Umbilical cord (tissue), 2 donors: ENCODE measurements around the gene MDN1. TPM values are rescaled to one million over a fixed set of nuclear protein-coding genes. Genes with fewer than 3 reads are reported as not detected.
A peak's percentile ranks its signal among the peaks of the same experiment; 100 is the strongest.
"Not testable (repeated sequence)": the region's sequence is repeated elsewhere in the genome, so short reads cannot be mapped to it uniquely, and the experiment has no call there.

Experiments
- DNase-seq: peaks from one replicate; pipeline ENCODE4 v3.0.0-alpha.2; 2015; ENCODE audit warnings: low spot score
- total RNA-seq: library from RNA; depleted of rRNA; stranded (reverse); fragments of >200 nt; gene quantifications from one replicate; pipeline ENCODE4 v1.2.3, GENCODE V29; 2014; ENCODE audit warnings: low replicate concordance; ENCODE audit not compliant: insufficient read depth

MDN1 gene, protein sequence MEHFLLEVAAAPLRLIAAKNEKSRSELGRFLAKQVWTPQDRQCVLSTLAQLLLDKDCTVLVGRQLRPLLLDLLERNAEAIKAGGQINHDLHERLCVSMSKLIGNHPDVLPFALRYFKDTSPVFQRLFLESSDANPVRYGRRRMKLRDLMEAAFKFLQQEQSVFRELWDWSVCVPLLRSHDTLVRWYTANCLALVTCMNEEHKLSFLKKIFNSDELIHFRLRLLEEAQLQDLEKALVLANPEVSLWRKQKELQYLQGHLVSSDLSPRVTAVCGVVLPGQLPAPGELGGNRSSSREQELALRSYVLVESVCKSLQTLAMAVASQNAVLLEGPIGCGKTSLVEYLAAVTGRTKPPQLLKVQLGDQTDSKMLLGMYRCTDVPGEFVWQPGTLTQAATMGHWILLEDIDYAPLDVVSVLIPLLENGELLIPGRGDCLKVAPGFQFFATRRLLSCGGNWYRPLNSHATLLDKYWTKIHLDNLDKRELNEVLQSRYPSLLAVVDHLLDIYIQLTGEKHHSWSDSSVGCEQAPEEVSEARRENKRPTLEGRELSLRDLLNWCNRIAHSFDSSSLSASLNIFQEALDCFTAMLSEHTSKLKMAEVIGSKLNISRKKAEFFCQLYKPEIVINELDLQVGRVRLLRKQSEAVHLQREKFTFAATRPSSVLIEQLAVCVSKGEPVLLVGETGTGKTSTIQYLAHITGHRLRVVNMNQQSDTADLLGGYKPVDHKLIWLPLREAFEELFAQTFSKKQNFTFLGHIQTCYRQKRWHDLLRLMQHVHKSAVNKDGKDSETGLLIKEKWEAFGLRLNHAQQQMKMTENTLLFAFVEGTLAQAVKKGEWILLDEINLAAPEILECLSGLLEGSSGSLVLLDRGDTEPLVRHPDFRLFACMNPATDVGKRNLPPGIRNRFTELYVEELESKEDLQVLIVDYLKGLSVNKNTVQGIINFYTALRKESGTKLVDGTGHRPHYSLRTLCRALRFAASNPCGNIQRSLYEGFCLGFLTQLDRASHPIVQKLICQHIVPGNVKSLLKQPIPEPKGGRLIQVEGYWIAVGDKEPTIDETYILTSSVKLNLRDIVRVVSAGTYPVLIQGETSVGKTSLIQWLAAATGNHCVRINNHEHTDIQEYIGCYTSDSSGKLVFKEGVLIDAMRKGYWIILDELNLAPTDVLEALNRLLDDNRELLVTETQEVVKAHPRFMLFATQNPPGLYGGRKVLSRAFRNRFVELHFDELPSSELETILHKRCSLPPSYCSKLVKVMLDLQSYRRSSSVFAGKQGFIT (N-terminal part only)
- total RNA-seq = 29.4 TPM

DNA sequence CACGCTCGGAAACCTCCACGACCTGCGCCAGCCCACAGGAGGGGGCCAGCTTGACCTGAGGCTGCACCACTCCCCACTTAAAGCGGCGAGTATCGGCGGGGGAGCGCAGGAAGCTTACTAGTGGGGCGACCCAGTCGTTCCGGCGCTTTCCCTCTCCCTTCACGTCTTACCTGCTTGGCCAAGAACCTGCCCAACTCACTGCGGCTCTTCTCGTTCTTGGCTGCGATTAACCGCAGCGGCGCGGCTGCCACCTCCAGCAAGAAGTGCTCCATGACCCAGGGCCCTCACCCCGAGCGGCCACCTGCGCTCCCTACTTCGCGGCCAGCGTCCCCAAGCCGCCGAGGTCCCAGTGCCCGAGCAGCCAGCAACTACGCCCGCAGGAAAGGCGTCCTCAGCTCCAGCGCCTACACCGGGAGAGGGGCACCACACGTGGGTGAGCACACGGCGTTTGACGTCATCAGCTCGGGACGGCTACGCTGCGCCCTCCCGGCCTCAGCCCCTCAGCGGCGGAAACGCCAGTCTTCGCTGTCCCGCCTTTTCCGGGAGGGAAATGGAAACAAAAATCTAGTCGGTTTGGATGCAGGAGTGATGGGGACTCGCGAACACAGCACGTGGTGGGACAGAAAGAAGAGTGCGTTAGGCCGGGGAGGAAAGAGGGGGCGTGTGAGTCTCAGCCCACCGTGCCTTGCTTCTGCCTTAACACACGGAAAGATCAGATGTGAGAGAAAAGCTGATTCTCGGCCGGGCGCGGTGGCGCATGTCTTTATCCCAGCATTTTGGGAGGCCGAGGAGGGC is at the start of gene MDN1:
Gene MDN1 (minus strand): TSS at position 459 of the 795 bp plus-strand sequence. CDS start 187 bp downstream, at position 272.
- DNase-seq = peak; percentile 97

DNA sequence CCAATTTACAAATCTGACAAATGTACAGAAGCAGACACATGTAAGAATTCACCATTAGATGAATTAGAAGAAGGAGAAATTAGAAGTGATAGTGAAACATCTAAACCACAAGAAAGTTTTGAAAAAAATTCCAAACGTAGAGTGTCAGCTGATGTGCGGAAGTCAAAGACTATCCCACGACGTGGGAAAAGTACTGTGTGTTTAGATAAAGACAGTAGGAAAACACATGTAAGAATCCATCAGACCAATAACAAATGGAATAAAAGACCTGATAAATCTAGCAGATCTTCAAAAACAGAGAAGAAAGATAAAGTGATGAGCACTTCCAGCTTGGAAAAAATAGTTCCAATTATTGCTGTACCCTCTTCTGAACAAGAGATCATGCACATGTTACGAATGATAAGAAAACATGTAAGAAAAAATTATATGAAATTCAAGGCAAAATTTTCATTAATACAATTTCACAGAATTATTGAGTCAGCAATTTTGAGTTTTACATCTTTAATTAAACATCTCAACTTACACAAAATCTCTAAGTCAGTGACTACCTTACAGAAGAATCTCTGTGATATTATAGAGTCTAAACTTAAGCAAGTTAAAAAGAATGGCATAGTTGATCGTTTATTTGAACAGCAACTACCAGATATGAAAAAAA is 46.6 kb upstream of the MDN1 start:
- no peak for DNase-seq

DNA sequence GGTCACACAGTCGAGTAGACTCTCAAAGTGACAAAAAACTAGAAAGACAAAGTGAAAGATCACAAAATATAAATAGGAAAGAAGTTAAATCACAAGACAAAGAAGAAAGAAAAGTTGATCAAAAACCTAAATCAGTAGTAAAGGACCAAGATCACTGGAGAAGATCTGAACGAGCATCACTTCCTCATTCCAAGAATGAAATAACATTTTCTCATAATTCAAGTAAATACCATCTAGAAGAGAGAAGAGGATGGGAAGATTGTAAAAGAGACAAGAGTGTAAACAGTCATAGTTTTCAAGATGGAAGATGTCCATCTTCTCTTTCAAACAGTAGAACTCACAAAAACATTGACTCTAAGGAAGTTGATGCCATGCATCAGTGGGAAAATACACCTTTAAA is 43.1 kb upstream of the MDN1 start:
- DNase-seq = no peak

DNA sequence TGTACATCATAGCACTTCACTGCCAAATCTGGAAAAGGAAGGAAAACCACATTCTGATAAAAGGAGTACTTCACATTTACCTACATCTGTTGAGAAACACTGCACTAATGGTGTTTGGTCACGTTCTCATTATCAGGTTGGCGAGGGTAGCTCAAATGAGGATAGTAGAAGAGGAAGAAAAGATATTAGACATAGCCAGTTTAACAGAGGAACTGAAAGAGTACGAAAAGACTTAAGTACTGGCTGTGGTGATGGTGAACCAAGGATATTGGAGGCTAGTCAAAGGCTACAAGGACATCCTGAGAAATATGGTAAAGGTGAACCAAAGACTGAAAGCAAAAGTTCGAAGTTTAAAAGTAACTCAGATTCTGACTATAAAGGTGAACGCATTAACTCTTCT is 42.7 kb upstream of the MDN1 start:
- DNase-seq = no peak

DNA sequence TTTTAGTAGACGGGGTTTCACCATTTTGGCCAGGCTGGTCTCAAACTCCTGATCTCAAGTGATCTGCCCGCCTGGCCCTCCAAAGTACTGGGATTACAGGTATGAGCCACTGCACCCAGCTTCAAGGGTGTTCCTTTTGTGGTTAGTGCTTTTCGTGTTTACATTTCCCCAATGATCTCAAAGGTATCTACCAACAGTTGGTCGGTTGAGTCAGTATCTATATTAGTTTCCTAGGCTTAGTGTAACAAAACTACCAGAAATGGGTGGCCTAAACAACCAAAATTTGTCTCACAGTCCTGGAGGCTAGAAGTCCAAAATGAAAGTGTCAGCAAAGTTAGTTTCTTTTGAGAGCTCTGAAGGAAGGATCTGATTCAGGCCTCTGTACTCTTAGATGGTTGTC is 40.1 kb upstream of the MDN1 start:
- no peak for DNase-seq

DNA sequence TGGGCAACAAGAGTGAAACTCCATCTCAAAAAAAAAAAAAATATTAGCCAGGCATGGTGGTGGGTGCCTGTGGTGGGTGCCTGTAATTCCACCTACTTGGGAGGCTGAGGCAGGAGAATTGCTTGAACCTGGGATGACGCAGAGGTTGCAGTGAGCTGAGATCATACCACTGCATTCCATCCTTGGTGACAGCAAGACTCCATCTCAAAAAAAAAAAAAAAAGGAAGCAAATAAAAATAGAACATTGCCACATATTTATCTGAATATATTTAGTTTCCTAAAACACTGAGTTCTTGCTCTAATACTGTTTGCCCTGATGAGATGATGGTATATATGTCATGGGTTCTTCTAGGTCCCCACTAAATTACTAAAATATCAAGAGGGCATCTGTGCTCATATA is 38.4 kb upstream of the MDN1 start:
- DNase-seq = no peak

DNA sequence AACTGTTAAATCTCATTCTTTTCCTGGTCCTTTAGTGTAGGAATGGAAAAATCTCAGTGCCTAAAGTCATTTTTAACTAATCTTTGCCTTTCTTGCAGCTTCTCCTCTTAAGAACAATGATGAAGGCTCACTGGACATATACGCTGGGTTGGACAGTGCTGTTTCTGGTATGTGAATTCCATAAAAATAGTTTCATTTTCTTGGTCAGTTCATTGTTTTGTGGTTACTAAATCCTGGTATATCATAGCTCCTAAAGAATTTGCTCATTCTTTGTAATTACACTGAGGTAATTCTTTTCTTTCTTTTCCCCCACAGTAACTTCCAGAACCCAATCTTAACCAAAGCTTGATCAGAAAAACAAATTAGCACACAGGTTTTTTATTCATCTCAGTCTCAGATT is 33.5 kb upstream of the MDN1 start:
- DNase-seq = no peak

DNA sequence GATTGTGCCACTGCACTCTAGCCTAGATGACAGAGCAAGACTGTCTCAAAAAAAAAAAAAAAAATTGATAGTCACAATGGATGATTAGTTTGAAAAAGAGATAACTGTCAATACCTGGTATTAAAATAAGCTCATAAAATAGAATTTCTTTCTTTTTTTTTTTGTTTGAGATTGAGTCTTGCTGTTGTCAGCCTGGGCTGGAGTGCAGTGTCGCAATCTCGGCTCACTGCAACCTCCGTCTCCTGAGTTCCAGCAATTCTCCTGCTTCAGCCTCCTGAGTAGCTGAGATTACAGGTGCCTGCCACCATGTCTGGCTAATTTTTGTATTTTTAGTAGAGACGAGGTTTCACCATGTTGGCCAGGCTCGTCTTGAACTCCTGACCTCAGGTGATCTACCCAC is 27.9 kb upstream of the MDN1 start:
- not testable (repeated sequence) for DNase-seq

DNA sequence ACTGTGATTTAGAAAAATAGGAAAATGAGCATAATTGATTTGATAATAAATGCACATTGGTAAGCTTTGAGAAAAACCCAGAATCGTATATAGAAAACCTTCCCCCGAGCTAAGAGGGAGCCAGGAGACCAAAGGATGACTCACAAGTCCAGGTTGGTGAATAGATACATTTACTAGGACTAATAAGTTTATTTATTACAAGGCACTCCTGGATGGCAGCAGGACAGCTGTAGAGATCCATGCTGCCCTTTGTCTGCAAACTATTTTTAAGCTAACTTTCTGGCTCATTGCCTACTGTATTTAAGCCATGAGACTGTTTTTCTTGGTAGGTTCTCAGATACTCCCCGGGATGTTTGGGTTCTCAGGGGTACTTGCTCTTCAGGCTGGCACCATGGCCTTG is 23.5 kb upstream of the MDN1 start:
- DNase-seq = no peak

DNA sequence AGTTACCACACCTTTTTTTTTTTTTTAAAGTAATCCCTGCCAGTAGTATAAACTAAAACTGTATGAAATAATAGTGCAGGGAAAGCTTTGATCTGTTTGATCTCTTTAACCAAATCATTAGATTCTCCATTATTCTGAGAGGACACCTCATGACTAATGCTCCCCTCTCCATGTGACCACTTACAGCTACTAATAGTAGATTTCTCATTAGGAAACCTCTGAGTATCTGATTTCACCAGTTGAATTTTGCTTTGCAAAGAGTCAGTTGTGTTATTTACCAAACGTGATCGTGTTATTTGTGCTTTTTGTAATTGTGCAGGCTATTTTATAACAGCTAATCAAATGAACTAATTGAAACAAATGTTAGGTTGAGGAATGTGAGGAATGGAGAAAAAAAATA is 22.6 kb upstream of the MDN1 start:
- no peak for DNase-seq

DNA sequence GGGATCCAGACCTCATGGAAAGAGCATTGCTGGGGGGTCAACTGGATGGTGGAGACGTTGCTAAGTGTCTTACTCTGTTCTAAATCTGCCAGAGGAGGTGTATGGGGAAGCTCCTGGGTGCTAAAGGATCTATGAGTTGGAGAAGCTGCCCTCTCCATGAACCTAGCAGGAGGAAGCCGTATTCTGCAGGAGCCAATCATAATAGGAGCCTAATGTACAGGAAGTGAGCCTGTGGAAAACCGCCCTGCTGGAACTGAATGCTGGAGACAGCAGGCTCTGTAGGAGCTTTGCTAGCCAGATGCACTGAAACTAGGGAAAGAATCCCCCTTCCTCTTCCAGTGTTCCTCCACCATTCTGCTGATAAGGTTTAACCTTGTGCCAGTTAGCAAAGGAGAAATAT is 20.9 kb upstream of the MDN1 start:
- peak; percentile 75 for DNase-seq

DNA sequence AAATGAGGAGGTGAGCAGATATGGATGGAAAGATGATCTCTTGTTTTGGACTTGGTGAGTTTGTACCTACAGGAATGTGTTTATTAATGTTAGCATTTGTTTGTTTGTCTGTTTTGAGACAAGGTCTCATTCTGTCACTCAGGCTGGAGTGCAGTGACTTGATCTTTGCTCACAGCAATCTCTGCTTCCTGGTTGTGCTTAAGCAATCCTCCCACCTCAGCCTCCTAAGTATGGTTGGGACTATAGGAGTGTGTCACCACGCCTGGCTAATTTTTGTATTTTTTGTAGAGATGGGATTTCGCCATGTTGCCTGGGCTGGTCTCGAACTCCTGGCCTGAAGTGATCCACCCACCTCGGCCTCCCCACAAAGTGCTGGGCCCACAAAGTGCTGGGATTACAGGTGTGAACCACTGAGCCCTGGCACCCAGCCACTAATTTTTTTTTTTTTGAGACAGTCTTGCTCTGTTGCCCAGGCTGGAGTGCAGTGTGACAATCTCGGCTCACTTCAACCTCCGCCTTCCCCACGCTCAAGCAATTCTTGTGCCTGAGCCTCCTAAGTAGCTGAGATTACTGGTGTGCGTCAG is 17.1 kb upstream of the MDN1 start:
- no peak for DNase-seq

DNA sequence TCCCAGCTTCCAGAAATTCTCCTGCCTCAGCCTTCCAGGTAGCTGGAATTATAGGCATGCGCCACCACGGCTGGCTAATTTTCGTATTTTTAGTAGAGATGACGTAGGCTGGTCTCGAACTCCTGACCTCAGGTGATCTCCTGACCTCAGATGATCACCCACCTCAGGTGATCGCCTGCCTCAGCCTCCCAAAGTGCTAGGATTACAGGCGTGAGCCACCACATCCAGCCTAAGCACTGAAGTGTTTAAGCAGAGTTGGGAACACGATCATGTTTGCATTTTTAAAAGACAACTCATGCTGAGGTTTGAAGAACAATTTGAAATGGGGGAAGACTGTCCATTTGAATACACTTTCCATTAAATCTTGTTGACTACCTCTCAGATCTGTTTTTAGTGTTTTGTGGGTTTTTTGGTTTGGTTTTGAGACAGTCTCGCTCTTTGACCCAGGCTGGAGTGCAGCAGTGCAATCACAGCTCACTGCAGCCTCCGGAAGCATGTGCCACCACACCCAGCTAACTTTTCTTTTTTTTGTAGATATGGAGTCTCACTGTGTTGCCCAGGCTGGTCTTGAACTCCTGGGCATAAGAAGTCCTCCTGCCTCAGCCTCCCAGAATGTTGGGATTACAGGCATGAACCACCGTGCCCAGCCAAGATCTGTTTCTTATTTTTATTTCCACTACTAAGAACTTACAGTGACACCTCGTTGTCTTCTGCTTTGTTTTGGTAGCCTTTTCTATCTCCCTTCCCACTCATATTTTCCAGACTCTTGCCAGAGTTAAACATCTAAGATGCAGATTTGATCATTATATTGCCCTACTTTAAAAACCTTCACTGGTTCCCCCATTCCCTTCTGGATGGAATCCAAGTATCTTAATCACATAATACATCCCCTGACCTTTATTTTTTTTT is 15.5 kb upstream of the MDN1 start:
- no peak for DNase-seq

DNA sequence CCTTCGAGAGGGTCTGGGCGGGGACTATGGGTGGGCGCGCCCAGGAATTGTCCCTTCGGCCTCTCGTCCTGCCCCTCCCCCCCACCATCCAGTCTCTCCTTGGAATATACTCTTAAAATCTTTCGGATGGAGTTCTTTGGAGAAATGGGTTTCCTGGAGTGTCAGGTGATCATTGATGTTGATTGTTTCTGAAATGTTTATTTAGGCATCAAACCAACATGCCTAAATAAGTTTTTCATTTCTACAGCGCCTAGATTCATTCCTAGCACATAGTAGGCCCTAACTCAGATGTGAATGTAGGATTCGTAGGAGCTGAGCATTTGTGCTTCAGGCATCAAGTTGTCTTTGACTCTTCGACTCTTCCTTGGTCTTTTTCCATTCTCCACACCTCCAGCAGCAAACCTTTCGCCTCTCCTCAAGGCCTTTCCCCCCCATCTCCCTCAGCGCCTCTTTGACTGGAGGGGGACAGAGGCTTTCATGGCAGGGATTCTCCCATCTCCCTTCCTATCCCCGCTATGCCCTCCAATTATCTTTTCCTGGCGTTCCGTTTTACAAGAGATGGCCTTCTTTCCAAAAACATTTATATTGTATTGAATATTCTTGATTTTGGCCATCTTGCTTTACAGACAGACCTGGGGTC is 10.7 kb upstream of the MDN1 start:
- DNase-seq = no peak

DNA sequence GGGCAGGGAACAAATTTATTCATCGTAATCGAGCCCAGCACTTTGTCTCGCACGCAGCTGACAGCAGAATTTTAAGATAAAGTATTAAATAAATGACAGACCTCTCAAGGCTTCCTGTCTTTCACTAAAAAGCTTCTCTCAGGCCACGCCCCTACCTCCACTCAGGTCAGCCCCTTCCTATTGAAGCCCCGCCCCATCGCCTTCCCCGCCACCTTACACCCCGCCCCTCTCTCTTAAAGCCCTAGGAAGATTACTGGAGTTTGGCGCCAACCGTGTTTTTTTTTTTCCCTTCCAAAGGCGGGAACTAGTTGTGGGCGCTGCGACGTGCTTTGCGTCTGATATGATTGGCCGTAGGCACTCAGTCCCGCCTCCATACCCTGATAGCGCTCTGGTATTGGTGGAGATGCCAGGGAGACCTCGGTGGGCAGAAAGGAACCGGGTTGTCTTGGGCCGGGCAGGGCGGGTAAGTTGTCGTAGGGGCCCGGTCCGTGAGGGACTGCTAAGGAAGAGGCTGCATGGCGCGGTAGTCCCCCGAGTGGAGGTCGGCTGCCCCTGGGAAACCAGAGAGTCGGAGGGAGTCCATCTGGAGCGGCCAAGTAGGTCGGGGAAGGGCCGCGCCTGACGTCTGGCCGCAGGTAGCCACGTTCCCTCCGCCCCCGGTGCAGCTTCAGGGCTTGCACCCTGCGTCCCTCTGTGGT is 10.0 kb upstream of the MDN1 start, which contains the start of gene CASP8AP2:
Gene CASP8AP2 (plus strand): TSS at position 409 of the 698 bp plus-strand sequence.
- peak; percentile 100 for DNase-seq

DNA sequence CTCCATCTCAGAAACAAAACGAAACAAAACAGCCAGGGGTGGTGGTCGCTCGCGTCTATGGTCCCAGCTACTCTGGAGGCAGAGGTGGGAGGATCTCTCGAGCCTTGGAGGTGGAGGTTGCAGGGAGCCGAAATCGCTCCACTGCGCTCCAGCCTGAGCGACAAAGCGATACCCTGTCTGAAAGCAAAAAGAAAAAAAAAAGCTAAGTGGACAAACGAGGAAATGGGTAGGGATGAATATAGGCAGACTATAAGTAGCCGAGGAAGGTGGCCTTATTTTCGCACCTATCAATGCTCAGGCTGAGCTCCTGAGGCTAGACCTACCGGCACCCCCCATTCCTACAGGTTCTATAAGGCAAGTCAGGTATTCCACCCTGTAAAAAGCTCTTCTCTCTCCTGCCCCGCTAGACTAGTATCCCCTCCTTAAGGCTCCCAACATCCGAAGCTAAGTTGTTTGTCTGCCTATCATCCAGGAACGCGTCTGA is 9.4 kb upstream of the MDN1 start:
- no peak for DNase-seq

DNA sequence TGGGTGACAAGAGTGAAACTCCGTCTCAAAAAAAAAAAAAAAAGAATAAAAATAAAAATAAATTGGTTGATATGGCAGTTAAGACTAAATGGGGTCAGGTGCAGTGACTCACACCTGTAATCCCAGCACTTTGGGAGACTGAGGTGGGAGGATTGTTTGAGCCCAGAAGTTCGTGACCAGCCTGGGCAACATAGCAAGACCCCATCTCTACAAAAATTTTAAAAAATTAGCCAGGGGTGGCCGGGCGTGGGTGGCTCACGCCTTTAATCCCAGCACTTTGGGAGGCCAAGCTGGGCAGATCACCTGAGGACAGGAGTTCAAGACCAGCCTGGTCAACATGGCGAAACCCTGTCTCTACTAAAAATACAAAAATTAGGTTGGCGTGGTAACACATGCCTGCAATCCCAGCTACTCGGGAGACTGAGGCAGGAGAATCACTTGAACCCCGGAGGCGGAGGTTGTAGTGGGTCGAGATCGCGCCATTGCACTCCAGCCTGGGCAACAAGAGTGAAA is 8.9 kb upstream of the MDN1 start:
- DNase-seq = not testable (repeated sequence)
